NCI-H345 treated with DMSO at 0.1 percent for 48 hours (cell line): ENCODE results near the gene KLF13.

Experiments used
- DNase-seq: peaks from one replicate; lab custom pipeline; 2025; ENCODE audit not compliant: unreplicated experiment; lab: John Stamatoyannopoulos, UW

Gene KLF13

GRCh38 chr15:31397851-31398661 lies 71.4 kb downstream of the KLF13 start:
- DNase-seq = no peak

- DNase-seq = no peak
Observed at GRCh38 chr15:31398677-31399301, 72.2 kb downstream of the KLF13 start.

GRCh38 chr15:31399544-31400171 lies 73.0 kb downstream of the KLF13 start:
- DNase-seq = no peak

DNA sequence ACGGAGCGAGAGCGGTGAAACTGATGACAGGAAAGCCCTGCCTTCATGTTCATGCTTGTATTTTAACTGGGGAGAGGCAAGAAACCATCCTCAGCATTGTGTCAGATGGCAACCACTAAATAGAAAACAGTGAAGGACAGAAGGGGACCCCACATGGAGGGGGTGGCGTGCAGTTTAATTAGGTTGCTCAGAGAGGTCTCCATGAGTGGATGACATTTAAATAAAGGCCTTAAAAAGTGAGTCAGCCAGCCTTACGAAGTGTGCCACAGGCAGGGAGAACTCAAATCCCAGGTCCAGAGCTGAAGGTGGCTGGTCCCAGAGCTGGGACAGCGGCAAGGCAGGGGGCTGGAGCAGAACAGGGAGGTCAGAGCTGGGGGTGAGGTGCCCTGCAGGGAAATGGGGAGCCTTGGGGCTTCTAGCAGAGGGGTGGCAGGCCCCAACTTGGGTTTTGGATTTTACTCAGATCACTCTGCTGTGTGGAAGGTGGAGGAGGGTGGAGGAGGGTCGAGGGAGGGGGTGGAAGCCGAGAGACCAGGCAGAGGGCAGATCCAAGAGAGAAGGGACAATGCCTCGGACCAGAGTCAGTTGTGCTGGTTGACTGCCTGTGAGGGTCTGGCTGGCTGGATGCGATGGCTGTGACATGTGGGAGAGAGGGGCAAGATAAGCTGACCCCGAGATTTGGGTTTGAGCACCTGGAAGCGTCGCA lies 73.7 kb downstream of the KLF13 start:
- no peak for DNase-seq

- DNase-seq = no peak
Observed at GRCh38 chr15:31401282-31401681, 74.6 kb downstream of the KLF13 start.

GRCh38 chr15:31402003-31402402 lies 75.4 kb downstream of the KLF13 start:
- no peak for DNase-seq

DNA sequence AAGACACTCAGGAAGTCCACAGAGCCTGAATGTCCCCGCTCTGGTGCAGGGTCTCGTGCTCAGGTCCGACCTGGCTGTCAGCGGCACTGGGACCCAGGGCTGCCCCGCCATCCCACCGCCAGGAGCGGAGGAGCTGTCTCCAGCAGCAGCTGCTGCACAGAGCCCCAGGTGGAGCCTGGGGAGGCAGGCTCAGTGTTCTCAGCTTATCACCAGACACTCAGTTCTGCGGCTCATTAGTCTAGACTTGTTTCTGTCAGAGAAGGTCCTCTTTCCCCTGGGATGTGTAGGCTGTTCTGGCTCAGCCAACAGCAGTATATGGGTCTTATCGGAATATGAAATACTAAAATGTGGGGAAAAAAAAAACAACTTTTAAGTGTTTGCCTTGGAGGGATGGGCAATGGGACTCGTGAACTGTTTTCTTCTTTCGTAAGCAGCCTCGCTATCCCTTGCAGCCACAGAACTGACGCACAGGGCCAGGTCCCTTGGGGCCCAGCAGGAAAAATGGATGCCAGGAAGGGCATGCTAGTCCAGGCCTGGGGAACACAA lies 75.9 kb downstream of the KLF13 start:
- no peak for DNase-seq

GRCh38 chr15:31403096-31403495 lies 76.5 kb downstream of the KLF13 start:
- no peak for DNase-seq

- no peak for DNase-seq
Observed at GRCh38 chr15:31403606-31404005, 77.0 kb downstream of the KLF13 start.

GRCh38 chr15:31404345-31404744 lies 77.7 kb downstream of the KLF13 start:
- no peak for DNase-seq

- no peak for DNase-seq
Observed at GRCh38 chr15:31405200-31405920, 78.7 kb downstream of the KLF13 start.

DNA sequence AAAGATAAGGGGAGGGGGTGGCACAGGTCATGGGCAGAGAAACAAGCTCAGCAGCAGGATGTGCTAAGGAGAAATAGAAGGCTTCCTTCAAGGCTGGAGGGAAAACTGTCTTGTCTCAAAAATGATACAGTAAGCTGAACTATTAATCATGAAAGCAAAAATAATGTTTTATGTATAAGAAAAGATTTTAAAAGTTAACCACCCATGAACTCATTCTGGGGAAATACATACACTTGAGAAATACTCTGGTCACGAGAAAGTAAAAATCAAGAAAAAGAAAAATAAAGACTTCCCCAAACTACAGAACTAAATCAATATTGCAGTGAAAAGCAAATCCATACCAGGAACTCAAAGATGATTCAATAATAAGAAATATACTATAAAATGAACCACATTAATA lies 80.7 kb downstream of the KLF13 start:
- DNase-seq = no peak

GRCh38 chr15:31407851-31408250 lies 81.2 kb downstream of the KLF13 start:
- DNase-seq = no peak

DNA sequence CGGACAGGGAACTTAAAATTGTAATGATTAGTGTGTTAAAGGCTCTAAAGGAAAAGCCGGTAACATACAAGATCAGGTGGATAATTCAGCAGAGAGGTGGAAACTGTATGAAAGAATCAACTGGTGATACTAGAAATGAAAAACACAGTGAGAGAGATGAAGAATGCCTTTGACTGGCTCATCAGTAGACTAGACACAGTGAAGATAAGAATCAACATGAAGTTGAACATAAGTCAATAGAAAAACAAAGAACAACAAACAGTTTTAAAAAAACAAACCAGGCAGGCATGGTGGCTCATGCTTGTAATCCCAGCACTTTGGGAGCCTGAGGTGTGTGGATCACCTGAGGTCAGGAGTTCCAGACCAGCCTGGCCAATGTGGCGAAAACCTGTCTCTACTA lies 82.1 kb downstream of the KLF13 start:
- DNase-seq = no peak

GRCh38 chr15:31409171-31409570 lies 82.5 kb downstream of the KLF13 start:
- DNase-seq = no peak

DNA sequence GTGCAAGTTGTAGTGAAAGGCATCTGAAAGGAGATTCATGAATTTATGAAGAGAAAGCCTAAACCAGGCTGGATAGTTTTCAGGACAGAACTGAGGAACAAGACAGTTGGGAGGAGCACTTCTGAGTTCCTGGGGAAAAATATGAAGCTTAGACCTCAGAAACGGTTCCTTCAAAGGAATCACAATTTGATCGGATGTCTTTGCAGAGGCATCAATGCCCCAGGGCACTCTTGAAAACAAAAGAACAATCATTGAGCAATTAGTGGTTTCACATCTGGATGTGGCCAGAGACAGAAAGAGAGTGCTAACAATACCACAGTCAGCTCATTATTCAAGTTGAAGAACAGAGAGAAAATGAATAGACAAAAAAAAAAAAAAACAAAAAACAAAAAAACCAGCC lies 86.2 kb downstream of the KLF13 start:
- DNase-seq = no peak

DNA sequence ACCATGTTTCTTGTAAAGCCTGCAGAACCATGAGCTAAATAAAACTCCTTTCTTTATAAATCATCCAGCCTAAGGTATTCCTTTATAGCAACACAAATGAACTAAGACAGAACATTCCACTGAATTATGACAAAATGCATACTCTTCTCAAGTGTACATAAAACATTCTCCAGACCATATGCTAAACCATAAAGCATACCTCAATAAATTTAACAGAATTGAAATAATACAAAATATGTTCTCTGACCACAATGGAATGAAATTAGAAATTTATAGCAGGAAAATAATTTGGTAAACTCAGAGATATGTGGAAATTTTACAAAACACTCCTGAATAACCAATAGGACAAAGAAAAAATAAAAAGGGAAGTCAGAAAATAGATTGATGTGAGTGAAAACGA lies 88.6 kb downstream of the KLF13 start:
- DNase-seq = no peak

GRCh38 chr15:31419820-31420219 lies 93.2 kb downstream of the KLF13 start:
- DNase-seq = no peak

DNA sequence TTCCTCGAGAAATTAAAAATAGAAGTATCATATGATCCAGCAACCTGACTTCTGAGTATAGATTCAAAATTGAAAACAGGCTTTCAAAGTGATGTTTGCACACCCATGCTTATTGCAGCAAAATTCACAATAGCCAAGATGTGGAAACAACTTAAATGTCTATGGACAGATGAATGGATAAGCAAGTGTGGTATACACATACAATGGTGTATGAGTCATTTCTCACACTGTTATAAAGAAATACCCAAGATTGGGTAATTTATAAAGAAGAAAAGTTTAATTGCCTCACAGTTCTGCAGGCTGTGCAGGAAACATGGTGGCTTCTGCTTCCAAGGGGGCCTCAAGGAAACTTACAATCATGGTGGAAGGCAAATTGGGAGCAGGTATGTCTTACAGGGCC lies 100.8 kb downstream of the KLF13 start:
- no peak for DNase-seq
